Esophagus mucosa (tissue), 1 donor: ENCODE results near the gene LPAR6. TPM values are rescaled to one million over a fixed set of nuclear protein-coding genes. Genes with fewer than 3 reads are reported as not detected.

ENCODE experiments used
- ATAC-seq: fragments of 200-7000 bp; cut with Tn5 transposase; one replicate; pipeline ENCODE4 v1.9.1; 2020
- total RNA-seq: library from RNA; stranded (reverse); gene quantifications from one replicate; pipeline ENCODE4 v1.2.4, GENCODE V29; 2023
- donor health status: DM: yes; HTN: yes; CAD: no.

Gene LPAR6
- total RNA-seq, 1 donor from 2014 or later, result 71.7 TPM

DNA sequence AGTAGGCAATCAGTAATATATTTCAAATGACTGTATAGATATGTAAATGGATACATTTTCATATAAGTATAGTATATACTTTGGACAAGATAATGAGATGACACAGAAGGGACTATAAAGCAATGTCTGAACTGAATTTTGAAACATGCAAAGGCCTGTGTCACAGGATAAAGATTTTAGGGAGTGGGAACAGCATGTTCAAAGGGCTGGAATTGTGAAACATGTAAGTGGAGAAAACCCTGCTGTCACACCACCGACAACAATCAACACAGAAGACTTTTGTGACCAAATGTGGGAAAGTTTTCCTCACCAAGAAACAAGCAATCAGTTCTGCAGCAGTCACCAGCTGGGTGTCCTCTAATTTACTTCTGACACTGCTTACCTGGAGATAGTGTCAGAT is 42.9 kb downstream of the LPAR6 start:
- no peak for ATAC-seq

Other genes starting within 250 kb of the LPAR6 start
- 626 TPM for gene ITM2B, start 179.9 kb downstream of the LPAR6 start, total RNA-seq
- 36.1 TPM for gene RB1, start 109.4 kb downstream of the LPAR6 start, total RNA-seq
- 10.3 TPM for gene RCBTB2, start 120.0 kb upstream of the LPAR6 start, total RNA-seq
- gene CYSLTR2, start 240.8 kb upstream of the LPAR6 start, total RNA-seq, result 0.24 TPM